HG03439 (cell line): ENCODE data around the gene CPA1.

Experiments
- ATAC-seq: cut with Tn5 transposase; IDR thresholded peaks from one replicate; pipeline ENCODE4 v1.9.1; 2021; ENCODE audit warnings: mild to moderate bottlenecking, moderate library complexity; ENCODE audit not compliant: unreplicated experiment

Gene CPA1

GRCh38 chr7:130353196-130353595 is 27.1 kb upstream of the CPA1 start:
- no peak for ATAC-seq

- ATAC-seq = no peak
Measured at GRCh38 chr7:130356121-130356875, 24.0 kb upstream of the CPA1 start.

- no peak for ATAC-seq
Measured at GRCh38 chr7:130356876-130357611, 23.2 kb upstream of the CPA1 start.

- no peak for ATAC-seq
Measured at GRCh38 chr7:130358471-130358870, 21.8 kb upstream of the CPA1 start.

GRCh38 chr7:130359276-130359857 is 20.9 kb upstream of the CPA1 start:
- no peak for ATAC-seq

- ATAC-seq = no peak
Measured at GRCh38 chr7:130360518-130360917, 19.8 kb upstream of the CPA1 start.

- ATAC-seq = no peak
Measured at GRCh38 chr7:130361681-130362080, 18.6 kb upstream of the CPA1 start.

- ATAC-seq = no peak
Measured at GRCh38 chr7:130362251-130362816, 18.0 kb upstream of the CPA1 start.

- no peak for ATAC-seq
Measured at GRCh38 chr7:130363026-130363847, 17.1 kb upstream of the CPA1 start.

- ATAC-seq = no peak
Measured at GRCh38 chr7:130364451-130364850, 15.8 kb upstream of the CPA1 start.

- ATAC-seq = no peak
Measured at GRCh38 chr7:130365088-130365487, 15.2 kb upstream of the CPA1 start.

- no peak for ATAC-seq
Measured at GRCh38 chr7:130365511-130366441, 14.5 kb upstream of the CPA1 start.

- ATAC-seq = no peak
Measured at GRCh38 chr7:130366564-130366963, 13.7 kb upstream of the CPA1 start.

GRCh38 chr7:130367088-130367755 is 13.1 kb upstream of the CPA1 start:
- ATAC-seq = no peak

- no peak for ATAC-seq
Measured at GRCh38 chr7:130367836-130368746, 12.2 kb upstream of the CPA1 start.

GRCh38 chr7:130369110-130369711 is 11.1 kb upstream of the CPA1 start:
- no peak for ATAC-seq

- ATAC-seq = no peak
Measured at GRCh38 chr7:130369831-130370550, 10.3 kb upstream of the CPA1 start.
